ENCODE results near the gene EEFSEC.

GRCh38 chr3:128245460-128245859 lies 92.2 kb downstream of the EEFSEC start:
- TF ChIP-seq POLR2AphosphoS5 (IDR thresholded peaks at IDR 0.05; ENCODE audit: low read depth), result no peak
- TF ChIP-seq CTCF (IDR thresholded peaks at IDR 0.05; ENCODE audit: insufficient read depth, low read length), result no peak
- no peak for TF ChIP-seq REST (IDR thresholded peaks at IDR 0.05; ENCODE audit: insufficient replicate concordance, low read depth)
- no peak for TF ChIP-seq GABPA (IDR thresholded peaks at IDR 0.05; ENCODE audit: low read depth)

Measured in HL-60 (cell line).